BJ (cell line): Measurements from ENCODE around the gene VAT1L. TPM values are rescaled to one million over a fixed set of nuclear protein-coding genes. Genes with fewer than 3 reads are reported as not detected.
A peak's percentile ranks its signal among the peaks of the same experiment; 100 is the strongest.

Experiments used
- CTCF ChIA-PET: fragments of 350-600 bp; formaldehyde crosslinking; extraction: SDS; loops from one replicate; lab custom pipeline; 2021; ENCODE audit warnings: antibody characterized with exemption, inconsistent platforms; lab: Yijun Ruan, JAX
- POLR2A ChIA-PET: fragments of 300-600 bp; sonication (Branson Sonifier 250); formaldehyde crosslinking; extraction: SDS; loops from one replicate; lab custom pipeline; 2021; ENCODE audit warnings: antibody characterized with exemption; lab: Charles Lee
- DNase-seq: peaks from one replicate; pipeline ENCODE4 v3.0.0-alpha.2; 2011; ENCODE audit warnings: low read depth
- H3K27me3 ChIP-seq: 2 replicates; pipeline ENCODE4 v1.6.0; 2011; ENCODE audit warnings: low read length; ENCODE audit not compliant: control insufficient read depth, insufficient read depth
- H3K36me3 ChIP-seq: 2 replicates; pipeline ENCODE4 v1.5.1; 2011; ENCODE audit warnings: low read length; ENCODE audit not compliant: control insufficient read depth, insufficient read depth
- H3K4me3 ChIP-seq: 2 replicates; pipeline ENCODE4 v1.5.1; 2011; ENCODE audit warnings: low read depth, mild to moderate bottlenecking, control low read depth, low read length
- CTCF ChIP-seq: IDR thresholded peaks from 2 replicates; pipeline ENCODE4 v1.5.1; 2011; ENCODE audit warnings: low read depth, mild to moderate bottlenecking, control low read depth, inconsistent platforms, low read length, moderate library complexity; ENCODE audit not compliant: insufficient read depth
- polyA plus RNA-seq: library from polyadenylated mRNA; depleted of rRNA; stranded (reverse); fragments of >200 nt; gene quantifications from 2 replicates; pipeline ENCODE4 v1.2.3, GENCODE V29; 2011

Gene VAT1L
- polyA plus RNA-seq, 1 experiment, result 4.7 TPM

GRCh38 chr16:78001451-78002025 lies 213.2 kb downstream of the VAT1L start:
- H3K27me3 ChIP-seq, result no peaks in the 10 kb centered on the region
- no peaks in the 10 kb centered on the region for H3K36me3 ChIP-seq
- CTCF ChIA-PET, result interaction anchor here (1.1 to 1.6 kb wide), 2 partner anchors 325 to 327 kb away, joined by 4 read pairs; no protein-coding TSS in a partner anchor
- POLR2A ChIA-PET, result no interaction called here
- DNase-seq, result no peak
- TF ChIP-seq CTCF, result no peak
- H3K4me3 ChIP-seq, result no peak overlapping the region

- Histone ChIP-seq H3K36me3 (no peaks in the 10 kb centered on the region), H3K27me3 (no peaks in the 10 kb centered on the region), H3K4me3 (no peak overlapping the region)
- peak; percentile 70 for TF ChIP-seq CTCF
- DNase-seq, result peak; percentile 12
- ChIA-PET POLR2A (no interaction called here), CTCF (interaction anchor here (0.6 to 2.0 kb wide), 12 partner anchors 8 to 768 kb away, joined by 3 to 11 read pairs (median 3); no protein-coding TSS in a partner anchor)
Observed at GRCh38 chr16:78002915-78003538, 214.7 kb downstream of the VAT1L start.

- Histone ChIP-seq H3K27me3 (no peaks in the 10 kb centered on the region), H3K4me3 (no peak overlapping the region), H3K36me3 (no peaks in the 10 kb centered on the region)
- no peak for TF ChIP-seq CTCF
- no peak for DNase-seq
- POLR2A ChIA-PET, result no interaction called here
- CTCF ChIA-PET, result interaction anchor here (1.9 to 2.0 kb wide), 2 partner anchors 327 to 330 kb away, joined by 5 to 11 read pairs; no protein-coding TSS in a partner anchor
Observed at GRCh38 chr16:78004517-78004916, 216.2 kb downstream of the VAT1L start.

- Histone ChIP-seq H3K4me3 (no peak overlapping the region), H3K27me3 (no peaks in the 10 kb centered on the region), H3K36me3 (no peaks in the 10 kb centered on the region)
- DNase-seq, result no peak
- POLR2A ChIA-PET, result no interaction called here
- TF ChIP-seq CTCF, result no peak
- CTCF ChIA-PET, result no interaction called here
Observed at GRCh38 chr16:78005881-78006280, 217.5 kb downstream of the VAT1L start.

- DNase-seq, result no peak
- Histone ChIP-seq H3K36me3 (no peaks in the 10 kb centered on the region), H3K4me3 (no peak overlapping the region), H3K27me3 (no peaks in the 10 kb centered on the region)
- ChIA-PET POLR2A (no interaction called here), CTCF (no interaction called here)
- no peak for TF ChIP-seq CTCF
Observed at GRCh38 chr16:78007121-78007520, 218.8 kb downstream of the VAT1L start.
